Left colon (tissue), 2 donors: ENCODE results near the gene USE1. TPM values are rescaled to one million over a fixed set of nuclear protein-coding genes. Genes with fewer than 3 reads are reported as not detected.

Experiments
- ATAC-seq: fragments of 200-7000 bp; cut with Tn5 transposase; one replicate; pipeline ENCODE4 v1.9.1; 2020; ENCODE audit warnings: mild to moderate bottlenecking, moderate library complexity
- DNase-seq, 2 donors: peaks; one replicate each; pipeline ENCODE4 v3.0.0-alpha.2; 2020
- intact Hi-C, 2 donors: fragments of 100-400 bp; cut with DNase I in 1 of 2; cut with micrococcal nuclease in 1 of 2; formaldehyde crosslinking; loops; one replicate each; pipeline versions ENCODE4 v1.11.2 to v1.14.0; 2022; cut with DNase I, micrococcal nuclease
- total RNA-seq, 2 donors: library from RNA; stranded (reverse); fragmentation: NEBNext Ultra II Directional; extraction: Animal tissue kit (Norgen Biotek cat#: 25700); gene quantifications; one replicate each; pipeline ENCODE4 v1.2.1, GENCODE V29; 2021
- donor health status: DM: no; HTN: no; CAD: no.
- donor health status: DM: yes; HTN: yes; CAD: no.

The USE1 gene
- total RNA-seq, 2 donors from 2014 or later: 22.0 to 25.6 TPM

- intact Hi-C loops: no loop called here
- DNase-seq: peak; percentile 72 to 75
- ATAC-seq: peak; percentile 41
These were observed 31.7 kb downstream of the USE1 start for GRCh38 chr19:17246681-17247425.

DNA sequence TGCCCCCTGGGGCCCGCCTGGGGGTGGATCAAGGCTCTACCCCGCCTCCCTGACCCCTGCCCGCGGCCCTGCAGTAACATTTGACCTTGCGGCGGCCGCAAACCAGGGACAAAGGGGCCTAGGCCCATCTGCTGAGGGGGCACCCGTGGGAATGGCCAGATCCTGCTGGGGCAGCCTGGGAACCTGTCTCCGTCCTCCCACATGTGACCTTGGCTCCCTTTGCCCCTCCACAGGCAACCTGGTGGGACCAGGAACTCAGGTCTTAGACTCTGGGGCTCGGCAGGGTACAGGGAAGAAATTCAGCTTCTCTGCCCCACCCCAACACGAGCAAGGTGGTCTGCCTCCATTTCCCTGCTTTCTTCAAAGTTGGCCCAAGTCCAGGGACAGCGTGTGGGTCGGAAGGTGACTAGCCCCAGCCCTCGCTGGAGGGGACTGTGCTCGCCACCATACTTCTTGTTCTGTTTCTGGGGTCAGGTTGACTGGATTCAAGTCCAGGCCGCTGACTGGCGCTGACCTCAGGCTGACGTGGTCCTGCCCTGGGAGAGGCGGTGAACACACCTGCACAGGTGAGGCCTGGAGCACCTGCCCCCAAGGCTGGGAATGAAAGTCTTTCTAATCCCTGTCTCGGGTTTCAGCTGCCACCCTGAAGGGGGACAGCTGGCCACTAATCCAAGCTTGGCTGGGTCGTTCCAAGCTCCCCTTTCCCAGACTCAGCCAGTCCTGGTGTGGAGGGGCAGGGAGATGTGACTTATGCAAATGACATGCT is 33.0 kb downstream of the USE1 start:
- ATAC-seq (peak; percentile 21), DNase-seq (peak; percentile 63 to 78)
- intact Hi-C loops: no loop called here

- ATAC-seq (peak; percentile 36), DNase-seq (peak in 1 of 2 donors; percentile 80)
- intact Hi-C loops: no loop called here
These were observed 34.9 kb downstream of the USE1 start for GRCh38 chr19:17249887-17250548.

DNA sequence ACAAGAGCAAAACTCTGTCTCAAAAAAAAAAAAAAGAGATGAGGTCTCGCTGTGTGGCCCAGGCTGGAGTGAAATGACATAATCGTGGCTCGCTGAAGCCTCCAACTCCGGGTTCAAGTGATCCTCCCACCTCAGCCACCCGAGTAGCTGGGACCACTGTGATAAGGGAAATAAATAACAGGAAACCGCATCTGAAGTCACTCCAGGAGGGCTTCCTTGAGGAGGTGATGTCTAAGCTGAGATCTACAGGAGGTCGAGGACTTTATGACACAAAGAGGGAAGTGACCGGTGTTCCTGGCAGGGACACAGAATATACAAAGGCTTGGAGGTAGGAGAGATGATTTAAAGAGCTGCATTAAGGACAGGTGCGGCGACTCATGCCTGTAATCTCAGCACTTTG is 39.5 kb downstream of the USE1 start:
- DNase-seq (no peak), ATAC-seq (no peak)
- intact Hi-C loops: no loop called here

DNA sequence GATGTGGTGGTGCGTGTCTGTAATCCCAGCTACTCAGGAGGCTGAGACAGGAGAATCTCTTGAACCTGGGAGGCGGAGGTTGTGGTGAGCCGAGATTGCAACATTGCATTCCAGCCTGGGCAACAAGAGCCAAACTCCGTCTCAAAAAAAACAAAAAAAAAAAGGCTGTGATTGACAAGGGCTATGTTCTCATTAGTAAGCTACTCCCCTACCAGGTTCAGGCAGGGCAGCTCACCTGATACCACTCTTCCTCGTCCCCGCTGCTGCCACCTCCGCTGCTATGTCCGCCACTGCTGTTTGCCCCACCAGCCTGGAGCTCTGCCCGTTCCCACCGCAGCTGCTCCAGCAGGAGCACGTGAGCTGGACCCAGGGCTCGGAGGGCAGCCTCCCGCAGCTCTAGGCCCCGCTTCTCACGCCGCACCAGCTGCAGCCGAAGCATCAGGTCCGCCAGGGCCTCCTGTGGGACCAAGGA is 40.0 kb downstream of the USE1 start:
- peak; percentile 63 for ATAC-seq
- DNase-seq: no peak
- intact Hi-C loops: no loop called here

DNA sequence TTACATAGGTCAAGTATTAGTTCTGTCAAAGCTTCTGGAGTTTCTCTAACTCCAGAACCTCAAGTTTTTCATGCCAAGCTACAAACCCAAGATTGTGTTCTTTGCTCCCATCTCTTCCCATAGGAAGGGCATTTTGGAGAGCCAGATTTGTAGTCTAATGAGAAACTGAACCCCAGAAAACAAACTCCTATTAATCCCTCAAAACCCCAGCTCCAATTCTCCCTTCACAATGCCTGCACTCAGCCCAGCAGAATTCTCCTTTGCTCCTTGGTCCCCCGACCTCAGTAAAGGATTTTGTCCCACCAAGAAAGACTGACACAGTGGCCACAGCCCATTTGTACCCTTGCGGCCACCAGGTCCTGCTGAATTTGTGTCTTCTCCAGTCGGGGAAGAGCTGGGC is 41.0 kb downstream of the USE1 start:
- DNase-seq (no peak), ATAC-seq (no peak)
- intact Hi-C loops: no loop called here

GRCh38 chr19:17259118-17259780 is 44.1 kb downstream of the USE1 start:
- intact Hi-C loops: no loop called here
- ATAC-seq (no peak), DNase-seq (no peak)

- intact Hi-C loops: no loop called here
- DNase-seq: no peak
- no peak for ATAC-seq
These were observed 44.8 kb downstream of the USE1 start for GRCh38 chr19:17259934-17260333.

- DNase-seq: peak; percentile 83 to 89
- intact Hi-C loops: no loop called here
- ATAC-seq: peak; percentile 98
These were observed 45.7 kb downstream of the USE1 start for GRCh38 chr19:17260842-17261325.

GRCh38 chr19:17262557-17262956 is 47.4 kb downstream of the USE1 start:
- no peak for DNase-seq
- no peak for ATAC-seq
- intact Hi-C loops: no loop called here

GRCh38 chr19:17263712-17264640 is 48.8 kb downstream of the USE1 start:
- DNase-seq (no peak), ATAC-seq (no peak)

DNA sequence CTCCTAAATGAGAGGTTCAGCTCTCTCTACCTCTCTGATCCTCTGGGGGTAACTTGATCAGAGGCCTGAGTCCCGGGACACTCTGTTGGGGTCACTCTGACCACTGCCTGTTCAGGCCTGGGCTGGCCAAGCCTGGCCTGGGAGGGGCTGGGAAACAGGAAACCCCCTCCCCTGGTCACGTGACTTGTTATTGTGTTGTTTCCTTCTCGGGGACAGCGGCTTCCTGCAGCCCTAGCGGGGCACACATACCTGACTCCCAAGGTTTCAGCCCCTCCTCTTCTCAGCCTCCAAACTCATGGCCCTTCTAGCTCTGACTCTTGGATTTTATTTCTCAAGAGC is 49.5 kb downstream of the USE1 start, which contains the start of gene USHBP1:
Gene USHBP1, minus strand, starts transcription at position 105 of the 339 bp plus-strand sequence. CDS start 446 bp downstream, outside the sequence.
- no peak for ATAC-seq
- no peak for DNase-seq
- intact Hi-C loops: no loop called here

More at GRCh38 chr19:17263712-17264640, 48.8 kb downstream of the USE1 start:
- intact Hi-C loops: no loop called here

GRCh38 chr19:17266026-17266425 is 50.9 kb downstream of the USE1 start:
- ATAC-seq (no peak), DNase-seq (no peak)
- intact Hi-C loops: no loop called here

DNA sequence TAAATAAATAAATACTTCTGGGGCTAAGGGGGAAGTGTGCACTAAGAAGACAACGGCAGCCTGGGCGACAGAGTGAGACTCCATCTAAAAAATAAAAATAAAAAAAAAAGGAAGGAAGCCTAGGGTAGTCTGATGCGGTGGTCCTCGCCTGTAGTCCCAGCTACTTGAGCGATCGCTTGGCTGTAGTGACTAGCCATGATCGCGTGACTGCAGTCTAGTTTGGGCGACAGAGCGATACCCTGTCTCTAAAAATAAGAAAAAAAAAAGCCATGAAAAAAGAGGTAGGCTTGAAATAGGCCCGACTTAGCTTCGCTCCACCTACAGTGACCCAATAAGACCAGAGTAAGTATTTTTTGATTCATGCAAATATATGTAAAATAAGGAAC is 51.4 kb downstream of the USE1 start:
- ATAC-seq (no peak), DNase-seq (no peak)
- intact Hi-C loops: no loop called here

GRCh38 chr19:17266975-17267788 is 52.0 kb downstream of the USE1 start, which contains the start of gene BABAM1:
Gene BABAM1 (plus strand): TSS chr19:17267443. CDS start chr19:17268807, 1,364 bp downstream.
- intact Hi-C loops: no loop called here
- ATAC-seq (peak; percentile 96), DNase-seq (peak; percentile 93 to 97)

DNA sequence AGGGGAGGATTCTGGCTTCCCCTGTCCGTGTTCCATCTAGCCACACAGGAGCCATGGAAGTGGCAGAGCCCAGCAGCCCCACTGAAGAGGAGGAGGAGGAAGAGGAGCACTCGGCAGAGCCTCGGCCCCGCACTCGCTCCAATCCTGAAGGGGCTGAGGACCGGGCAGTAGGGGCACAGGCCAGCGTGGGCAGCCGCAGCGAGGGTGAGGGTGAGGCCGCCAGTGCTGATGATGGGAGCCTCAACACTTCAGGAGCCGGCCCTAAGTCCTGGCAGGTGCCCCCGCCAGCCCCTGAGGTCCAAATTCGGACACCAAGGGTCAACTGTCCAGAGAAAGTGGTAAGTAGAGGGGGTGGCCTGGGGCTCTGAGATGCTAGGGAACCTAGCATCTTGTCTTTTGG is 53.6 kb downstream of the USE1 start:
- DNase-seq: no peak
- no peak for ATAC-seq
- intact Hi-C loops: no loop called here
